ENCODE measurements around the gene DSCAML1.

- TF ChIP-seq CTCF (IDR thresholded peaks at IDR 0.05) (no peak), POLR2A (IDR thresholded peaks at IDR 0.05) (no peak)
These were observed 277.4 kb downstream of the DSCAML1 start for GRCh38 chr11:117519590-117519989.
